ENCODE results near the gene UGT1A3. TPM values are rescaled to one million over a fixed set of nuclear protein-coding genes. Genes with fewer than 3 reads are reported as not detected.

UGT1A3 gene
- total and polyA plus RNA-seq, 5 donors: not detected

GRCh38 chr2:233811087-233811486 is 82.2 kb downstream of the UGT1A3 start:
- no peak for DNase-seq
- intact Hi-C loops (cut with DNase I): no loop called here
- Histone ChIP-seq H3K27me3 (ENCODE audit: control insufficient read depth, insufficient read depth) (no peaks in the 10 kb centered on the region), H3K4me3 (ENCODE audit: low read length) (no peak overlapping the region), H3K9me3 (ENCODE audit: control insufficient read depth, low read length) (no peaks in the 10 kb centered on the region), H3K27ac (ENCODE audit: low read length) (no peak overlapping the region), H3K4me1 (ENCODE audit: control insufficient read depth, insufficient read depth, low read length) (no peaks in the 10 kb centered on the region)
- no peak for ATAC-seq
- 75% methylated on average over 4 of the region's 4 CpGs for WGBS

- H3K4me1 ChIP-seq (ENCODE audit: control insufficient read depth, insufficient read depth, low read length): no peaks in the 10 kb centered on the region
- H3K27ac ChIP-seq (ENCODE audit: low read length): no peak overlapping the region
- no peaks in the 10 kb centered on the region for H3K9me3 ChIP-seq (ENCODE audit: control insufficient read depth, low read length)
- DNase-seq (no peak), ATAC-seq (no peak)
- no peak overlapping the region for H3K4me3 ChIP-seq (ENCODE audit: low read length)
- H3K27me3 ChIP-seq (ENCODE audit: control insufficient read depth, insufficient read depth): no peaks in the 10 kb centered on the region
- 86% methylated on average over 8 of the region's 8 CpGs for WGBS
- intact Hi-C loops (cut with DNase I): no loop called here
Measured at GRCh38 chr2:233811732-233812131, 82.9 kb downstream of the UGT1A3 start.

GRCh38 chr2:233813236-233814055 is 84.6 kb downstream of the UGT1A3 start:
- 63% methylated on average over 3 of the region's 3 CpGs for WGBS
- no peak for ATAC-seq
- H3K4me1 ChIP-seq (ENCODE audit: control insufficient read depth, insufficient read depth, low read length): no peaks in the 10 kb centered on the region
- H3K27ac ChIP-seq (ENCODE audit: low read length): no peak overlapping the region
- H3K4me3 ChIP-seq (ENCODE audit: low read length): no peak overlapping the region
- intact Hi-C loops (cut with DNase I): no loop called here
- DNase-seq: no peak
- H3K27me3 ChIP-seq (ENCODE audit: control insufficient read depth, insufficient read depth): no peaks in the 10 kb centered on the region
- H3K9me3 ChIP-seq (ENCODE audit: control insufficient read depth, low read length): no peaks in the 10 kb centered on the region

GRCh38 chr2:233814056-233814835 is 85.4 kb downstream of the UGT1A3 start:
- no peak for ATAC-seq
- Histone ChIP-seq H3K27me3 (ENCODE audit: control insufficient read depth, insufficient read depth) (no peaks in the 10 kb centered on the region), H3K9me3 (ENCODE audit: control insufficient read depth, low read length) (no peaks in the 10 kb centered on the region), H3K4me1 (ENCODE audit: control insufficient read depth, insufficient read depth, low read length) (no peaks in the 10 kb centered on the region), H3K27ac (ENCODE audit: low read length) (no peak overlapping the region), H3K4me3 (ENCODE audit: low read length) (no peak overlapping the region)
- 63% methylated on average over 2 of the region's 2 CpGs for WGBS
- intact Hi-C loops (cut with DNase I): no loop called here
- peak in 1 of 3 donors; percentile 3 for DNase-seq

- ATAC-seq: no peak
- intact Hi-C loops (cut with DNase I): no loop called here
- H3K27me3 ChIP-seq (ENCODE audit: control insufficient read depth, insufficient read depth): no peaks in the 10 kb centered on the region
- 82% methylated on average over 6 of the region's 6 CpGs for WGBS
- no peak overlapping the region for H3K27ac ChIP-seq (ENCODE audit: low read length)
- DNase-seq: no peak
- H3K9me3 ChIP-seq (ENCODE audit: control insufficient read depth, low read length): no peaks in the 10 kb centered on the region
- H3K4me1 ChIP-seq (ENCODE audit: control insufficient read depth, insufficient read depth, low read length): no peaks in the 10 kb centered on the region
- H3K4me3 ChIP-seq (ENCODE audit: low read length): no peak overlapping the region
Measured at GRCh38 chr2:233815861-233816260, 87.0 kb downstream of the UGT1A3 start.

GRCh38 chr2:233816334-233816733 is 87.5 kb downstream of the UGT1A3 start:
- 52% methylated on average over 2 of the region's 2 CpGs for WGBS
- Histone ChIP-seq H3K9me3 (ENCODE audit: control insufficient read depth, low read length) (no peaks in the 10 kb centered on the region), H3K27ac (ENCODE audit: low read length) (no peak overlapping the region), H3K27me3 (ENCODE audit: control insufficient read depth, insufficient read depth) (no peaks in the 10 kb centered on the region), H3K4me1 (ENCODE audit: control insufficient read depth, insufficient read depth, low read length) (no peaks in the 10 kb centered on the region), H3K4me3 (ENCODE audit: low read length) (no peak overlapping the region)
- ATAC-seq (no peak), DNase-seq (peak in 1 of 3 donors; percentile 3)
- intact Hi-C loops (cut with DNase I): no loop called here

- ATAC-seq (no peak), DNase-seq (peak in 1 of 3 donors; percentile 43)
- Histone ChIP-seq H3K4me3 (ENCODE audit: low read length) (no peak overlapping the region), H3K9me3 (ENCODE audit: control insufficient read depth, low read length) (no peaks in the 10 kb centered on the region), H3K4me1 (ENCODE audit: control insufficient read depth, insufficient read depth, low read length) (no peaks in the 10 kb centered on the region), H3K27ac (ENCODE audit: low read length) (no peak overlapping the region), H3K27me3 (ENCODE audit: control insufficient read depth, insufficient read depth) (no peaks in the 10 kb centered on the region)
- intact Hi-C loops (cut with DNase I): no loop called here
- WGBS: 66% methylated on average over 4 of the region's 4 CpGs
Measured at GRCh38 chr2:233816771-233817170, 87.9 kb downstream of the UGT1A3 start.

- 75% methylated on average over 3 of the region's 3 CpGs for WGBS
- DNase-seq (peak in 1 of 3 donors; percentile 16), ATAC-seq (no peak)
- Histone ChIP-seq H3K4me3 (ENCODE audit: low read length) (no peak overlapping the region), H3K27me3 (ENCODE audit: control insufficient read depth, insufficient read depth) (no peaks in the 10 kb centered on the region), H3K27ac (ENCODE audit: low read length) (no peak overlapping the region), H3K4me1 (ENCODE audit: control insufficient read depth, insufficient read depth, low read length) (no peaks in the 10 kb centered on the region), H3K9me3 (ENCODE audit: control insufficient read depth, low read length) (no peaks in the 10 kb centered on the region)
- intact Hi-C loops (cut with DNase I): no loop called here
Measured at GRCh38 chr2:233817361-233817911, 88.6 kb downstream of the UGT1A3 start.

GRCh38 chr2:233817995-233818638 is 89.3 kb downstream of the UGT1A3 start:
- no peaks in the 10 kb centered on the region for H3K27me3 ChIP-seq (ENCODE audit: control insufficient read depth, insufficient read depth)
- WGBS: 86% methylated on average over 11 of the region's 11 CpGs
- ATAC-seq (no peak), DNase-seq (no peak)
- no peak overlapping the region for H3K27ac ChIP-seq (ENCODE audit: low read length)
- H3K4me3 ChIP-seq (ENCODE audit: low read length): no peak overlapping the region
- no peaks in the 10 kb centered on the region for H3K4me1 ChIP-seq (ENCODE audit: control insufficient read depth, insufficient read depth, low read length)
- intact Hi-C loops (cut with DNase I): no loop called here
- no peaks in the 10 kb centered on the region for H3K9me3 ChIP-seq (ENCODE audit: control insufficient read depth, low read length)

- Histone ChIP-seq H3K27ac (ENCODE audit: low read length) (no peak overlapping the region), H3K4me3 (ENCODE audit: low read length) (no peak overlapping the region), H3K9me3 (ENCODE audit: control insufficient read depth, low read length) (no peaks in the 10 kb centered on the region), H3K27me3 (ENCODE audit: control insufficient read depth, insufficient read depth) (no peaks in the 10 kb centered on the region), H3K4me1 (ENCODE audit: control insufficient read depth, insufficient read depth, low read length) (no peaks in the 10 kb centered on the region)
- intact Hi-C loops (cut with DNase I): no loop called here
- WGBS: 77% methylated on average over 17 of the region's 17 CpGs
- ATAC-seq: no peak
- no peak for DNase-seq
Measured at GRCh38 chr2:233818639-233819621, 90.1 kb downstream of the UGT1A3 start.

Data from right cardiac atrium (tissue), 5 donors.